HG02870 (cell line): ENCODE measurements around the gene B3GNT8.
"Not testable (repeated sequence)": the region's sequence is repeated elsewhere in the genome, so short reads cannot be mapped to it uniquely, and the experiment has no call there.

Experiments
- ATAC-seq: cut with Tn5 transposase; IDR thresholded peaks from one replicate; pipeline ENCODE4 v1.9.1; 2021; ENCODE audit warnings: mild to moderate bottlenecking, moderate library complexity; ENCODE audit not compliant: unreplicated experiment

Gene B3GNT8

GRCh38 chr19:41416194-41416674 lies 10.9 kb downstream of the B3GNT8 start:
- no peak for ATAC-seq

GRCh38 chr19:41415154-41415571 lies 12.0 kb downstream of the B3GNT8 start:
- ATAC-seq = no peak

- ATAC-seq = no peak
These were observed 12.7 kb downstream of the B3GNT8 start for GRCh38 chr19:41414461-41414860.

GRCh38 chr19:41413947-41414346 lies 13.2 kb downstream of the B3GNT8 start:
- ATAC-seq = no peak

- no peak for ATAC-seq
These were observed 14.2 kb downstream of the B3GNT8 start for GRCh38 chr19:41412953-41413352.

GRCh38 chr19:41411968-41412265 lies 15.3 kb downstream of the B3GNT8 start:
- no peak for ATAC-seq

- no peak for ATAC-seq
These were observed 15.8 kb downstream of the B3GNT8 start for GRCh38 chr19:41411100-41411967.

GRCh38 chr19:41410336-41411054 lies 16.7 kb downstream of the B3GNT8 start:
- no peak for ATAC-seq

GRCh38 chr19:41409288-41409687 lies 17.9 kb downstream of the B3GNT8 start:
- ATAC-seq = no peak

GRCh38 chr19:41408846-41409245 lies 18.3 kb downstream of the B3GNT8 start:
- not testable (repeated sequence) for ATAC-seq

GRCh38 chr19:41408256-41408655 lies 18.9 kb downstream of the B3GNT8 start:
- no peak for ATAC-seq

- ATAC-seq = no peak
These were observed 19.9 kb downstream of the B3GNT8 start for GRCh38 chr19:41407271-41407670.

GRCh38 chr19:41405776-41406175 lies 21.4 kb downstream of the B3GNT8 start:
- ATAC-seq = no peak

GRCh38 chr19:41403181-41403970 lies 23.8 kb downstream of the B3GNT8 start:
- ATAC-seq = no peak

GRCh38 chr19:41402010-41402409 lies 25.2 kb downstream of the B3GNT8 start:
- ATAC-seq = no peak

GRCh38 chr19:41401483-41401882 lies 25.7 kb downstream of the B3GNT8 start:
- no peak for ATAC-seq

- no peak for ATAC-seq
These were observed 27.6 kb downstream of the B3GNT8 start for GRCh38 chr19:41399525-41399924.

- no peak for ATAC-seq
These were observed 28.1 kb downstream of the B3GNT8 start for GRCh38 chr19:41399091-41399490.

GRCh38 chr19:41398598-41398997 lies 28.6 kb downstream of the B3GNT8 start:
- ATAC-seq = no peak

- no peak for ATAC-seq
These were observed 29.1 kb downstream of the B3GNT8 start for GRCh38 chr19:41398050-41398418.
